Adrenal gland (tissue), 5 donors: ENCODE data around the gene ESR2.

ENCODE experiments used
- POLR2A ChIP-seq, 2 donors: fragments of 450-650 bp; IDR thresholded peaks; one replicate each; pipeline ENCODE4 v1.6.1; 2017; ENCODE audit warnings: antibody characterized with exemption in 2 of 2, mild to moderate bottlenecking in 2 of 2, moderate library complexity in 1 of 2
- TF ChIP-seq, protein P1 (sequence below), 6 experiments: fragments of 450-650 bp in 4 of 6; fragments of 200-600 bp in 2 of 6; sonication (generic) in 1 of 6; IDR thresholded peaks; 1 replicate in 5 of 6; 2 replicates in 1 of 6; pipeline versions ENCODE4 v1.5.1 to v1.8.0; 2016 to 2021; ENCODE audit warnings: antibody characterized with exemption in 6 of 6, mild to moderate bottlenecking in 2 of 6, moderate library complexity in 1 of 6
- donor health status: DM: no; HTN: no; CAD: no.

DNA sequence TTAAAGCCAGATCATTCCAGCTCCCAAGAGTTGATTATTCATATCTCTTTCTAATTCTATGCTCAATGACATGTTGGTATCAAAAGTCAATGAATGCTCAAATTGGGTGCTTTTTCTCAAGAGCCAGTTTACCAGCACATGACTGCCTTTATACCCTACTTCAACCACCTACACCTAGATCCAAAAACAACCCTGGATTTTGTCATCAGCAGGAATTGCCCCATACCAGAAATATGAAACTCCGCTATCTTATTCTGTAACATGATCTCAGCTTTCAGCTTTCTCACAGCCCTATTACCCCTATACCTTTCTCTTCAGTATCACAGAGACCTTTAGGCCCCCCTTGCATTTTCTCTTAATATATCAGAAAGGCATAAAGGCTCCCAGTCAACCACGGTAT is 32.3 kb upstream of the ESR2 start:
- TF ChIP-seq, protein P1, sequence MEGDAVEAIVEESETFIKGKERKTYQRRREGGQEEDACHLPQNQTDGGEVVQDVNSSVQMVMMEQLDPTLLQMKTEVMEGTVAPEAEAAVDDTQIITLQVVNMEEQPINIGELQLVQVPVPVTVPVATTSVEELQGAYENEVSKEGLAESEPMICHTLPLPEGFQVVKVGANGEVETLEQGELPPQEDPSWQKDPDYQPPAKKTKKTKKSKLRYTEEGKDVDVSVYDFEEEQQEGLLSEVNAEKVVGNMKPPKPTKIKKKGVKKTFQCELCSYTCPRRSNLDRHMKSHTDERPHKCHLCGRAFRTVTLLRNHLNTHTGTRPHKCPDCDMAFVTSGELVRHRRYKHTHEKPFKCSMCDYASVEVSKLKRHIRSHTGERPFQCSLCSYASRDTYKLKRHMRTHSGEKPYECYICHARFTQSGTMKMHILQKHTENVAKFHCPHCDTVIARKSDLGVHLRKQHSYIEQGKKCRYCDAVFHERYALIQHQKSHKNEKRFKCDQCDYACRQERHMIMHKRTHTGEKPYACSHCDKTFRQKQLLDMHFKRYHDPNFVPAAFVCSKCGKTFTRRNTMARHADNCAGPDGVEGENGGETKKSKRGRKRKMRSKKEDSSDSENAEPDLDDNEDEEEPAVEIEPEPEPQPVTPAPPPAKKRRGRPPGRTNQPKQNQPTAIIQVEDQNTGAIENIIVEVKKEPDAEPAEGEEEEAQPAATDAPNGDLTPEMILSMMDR (IDR thresholded peaks at IDR 0.05) = no peak
- no peak for TF ChIP-seq POLR2A (IDR thresholded peaks at IDR 0.05)
